Fibroblast of peridontal ligament (primary cell): ENCODE results near the gene TMEM168.

ENCODE experiments used
- DNase-seq: peaks from one replicate; pipeline ENCODE4 v3.0.0-alpha.2; 2010; ENCODE audit errors: extremely low read depth

Gene TMEM168

GRCh38 chr7:112721366-112721765 lies 68.8 kb downstream of the TMEM168 start:
- no peak for DNase-seq

- no peak for DNase-seq
These were observed 74.7 kb downstream of the TMEM168 start for GRCh38 chr7:112715525-112715924.

GRCh38 chr7:112714917-112715316 lies 75.3 kb downstream of the TMEM168 start:
- no peak for DNase-seq
